HEK293 (cell line): ENCODE measurements around the gene SIGLEC6.

Experiments
- CTCF ChIA-PET: fragments of 350-600 bp; formaldehyde crosslinking; extraction: SDS; loops from one replicate; lab custom pipeline; 2021; ENCODE audit warnings: antibody characterized with exemption; lab: Yijun Ruan, JAX
- POLR2A ChIA-PET: fragments of 300-600 bp; formaldehyde crosslinking; extraction: SDS; loops from one replicate; lab custom pipeline; 2020; ENCODE audit warnings: antibody characterized with exemption, inconsistent platforms; lab: Yijun Ruan, JAX
- H3K27ac ChIP-seq: fragments of 200-500 bp; sonication (Bioruptor generic); 2 replicates; pipeline ENCODE4 v1.5.1; 2014; ENCODE audit warnings: low read depth, low read length, control low read depth, inconsistent platforms; ENCODE audit errors: extremely low read depth
- H3K36me3 ChIP-seq, 2 experiments: fragments of 200-500 bp in 1 of 2; sonication (Bioruptor generic) in 1 of 2; 1 replicate in 1 of 2; 2 replicates in 1 of 2; pipeline ENCODE4 v1.5.1; 2014 to 2017; ENCODE audit warnings: inconsistent platforms in 2 of 2, low read length in 2 of 2; ENCODE audit not compliant: control insufficient read depth in 2 of 2, insufficient read depth in 1 of 2
- H3K4me1 ChIP-seq: fragments of 200-500 bp; sonication (Bioruptor generic); 2 replicates; pipeline ENCODE4 v1.5.1; 2014; ENCODE audit warnings: mild to moderate bottlenecking, low read length, inconsistent platforms; ENCODE audit not compliant: control insufficient read depth, insufficient read depth
- H3K4me3 ChIP-seq: 2 replicates; pipeline ENCODE4 v1.5.1; 2011; ENCODE audit warnings: low read depth, mild to moderate bottlenecking, control low read depth, low read length, moderate library complexity
- H3K9me3 ChIP-seq: fragments of 200-500 bp; sonication (Bioruptor generic); 2 replicates; pipeline ENCODE4 v1.5.1; 2014; ENCODE audit warnings: low read depth, low read length, inconsistent platforms; ENCODE audit not compliant: control insufficient read depth, insufficient read depth
- HOXC10 ChIP-seq: sonication (generic); formaldehyde crosslinking; IDR thresholded peaks from 2 replicates; pipeline ENCODE4 v1.8.1; 2023; ENCODE audit warnings: mild to moderate bottlenecking, missing genetic modification reagents
- IKZF3 ChIP-seq: fragments of 450-650 bp; IDR thresholded peaks from 2 replicates; pipeline ENCODE4 v1.5.0; 2018; ENCODE audit warnings: missing biosample characterization, mild to moderate bottlenecking, missing genetic modification characterization, moderate library complexity
- OSR2 ChIP-seq: fragments of 450-650 bp; formaldehyde crosslinking; IDR thresholded peaks from 2 replicates; pipeline ENCODE4 v1.5.1; 2016; ENCODE audit warnings: missing biosample characterization, missing genetic modification characterization
- SP2 ChIP-seq: fragments of 450-650 bp; formaldehyde crosslinking; IDR thresholded peaks from 2 replicates; pipeline ENCODE4 v1.5.1; 2016; ENCODE audit warnings: missing biosample characterization, missing genetic modification characterization
- SP3 ChIP-seq: fragments of 450-650 bp; formaldehyde crosslinking; IDR thresholded peaks from 2 replicates; pipeline ENCODE4 v1.5.1; 2016; ENCODE audit warnings: missing biosample characterization, missing genetic modification characterization
- YY2 ChIP-seq: fragments of 450-650 bp; formaldehyde crosslinking; IDR thresholded peaks from 2 replicates; pipeline ENCODE4 v1.5.1; 2016; ENCODE audit warnings: missing biosample characterization, missing genetic modification characterization
- ZBTB1 ChIP-seq: fragments of 450-650 bp; formaldehyde crosslinking; IDR thresholded peaks from 2 replicates; pipeline ENCODE4 v1.5.1; 2016; ENCODE audit warnings: missing biosample characterization, missing genetic modification characterization
- ZFP3 ChIP-seq: fragments of 450-650 bp; formaldehyde crosslinking; IDR thresholded peaks from 2 replicates; pipeline ENCODE4 v1.5.1; 2016; ENCODE audit warnings: low read depth, missing biosample characterization, missing genetic modification characterization
- ZNF133 ChIP-seq: fragments of 450-650 bp; formaldehyde crosslinking; IDR thresholded peaks from 2 replicates; pipeline ENCODE4 v1.5.1; 2016; ENCODE audit warnings: missing biosample characterization, missing genetic modification characterization
- ZNF155 ChIP-seq: fragments of 450-650 bp; formaldehyde crosslinking; IDR thresholded peaks from 2 replicates; pipeline ENCODE4 v1.5.1; 2016; ENCODE audit warnings: missing biosample characterization, missing genetic modification characterization
- ZNF157 ChIP-seq: fragments of 450-650 bp; formaldehyde crosslinking; IDR thresholded peaks from 2 replicates; pipeline ENCODE4 v1.5.1; 2016; ENCODE audit warnings: missing biosample characterization, missing genetic modification characterization
- ZNF280D ChIP-seq: fragments of 450-650 bp; formaldehyde crosslinking; IDR thresholded peaks from 2 replicates; pipeline ENCODE4 v1.5.1; 2016; ENCODE audit warnings: missing biosample characterization, missing genetic modification characterization
- ZNF311 ChIP-seq: fragments of 450-650 bp; formaldehyde crosslinking; IDR thresholded peaks from 2 replicates; pipeline ENCODE4 v1.5.1; 2017; ENCODE audit warnings: missing biosample characterization, missing genetic modification characterization, borderline replicate concordance
- ZNF335 ChIP-seq: fragments of 450-650 bp; formaldehyde crosslinking; conservative IDR thresholded peaks from 2 replicates; pipeline ENCODE4 v1.5.1; 2016; ENCODE audit warnings: missing biosample characterization, missing genetic modification characterization
- ZNF37A ChIP-seq: fragments of 450-650 bp; IDR thresholded peaks from 2 replicates; pipeline ENCODE4 v1.5.1; 2018; ENCODE audit warnings: missing biosample characterization, missing genetic modification characterization
- ZNF530 ChIP-seq: fragments of 450-650 bp; formaldehyde crosslinking; IDR thresholded peaks from 2 replicates; pipeline ENCODE4 v1.5.1; 2016; ENCODE audit warnings: low read depth, missing biosample characterization, missing genetic modification characterization
- ZNF623 ChIP-seq: fragments of 450-650 bp; formaldehyde crosslinking; IDR thresholded peaks from 2 replicates; pipeline ENCODE4 v1.5.1; 2016; ENCODE audit warnings: missing biosample characterization, missing genetic modification characterization
- ZNF677 ChIP-seq: fragments of 450-650 bp; IDR thresholded peaks from 2 replicates; pipeline ENCODE4 v1.5.0; 2018; ENCODE audit warnings: missing biosample characterization, mild to moderate bottlenecking, missing genetic modification characterization, moderate library complexity
- ZNF692 ChIP-seq: fragments of 450-650 bp; formaldehyde crosslinking; IDR thresholded peaks from 2 replicates; pipeline ENCODE4 v1.5.1; 2016; ENCODE audit warnings: missing biosample characterization, missing genetic modification characterization
- ZNF707 ChIP-seq: fragments of 450-650 bp; formaldehyde crosslinking; IDR thresholded peaks from 2 replicates; pipeline ENCODE4 v1.5.1; 2016; ENCODE audit warnings: missing biosample characterization, missing genetic modification characterization
- ZNF747 ChIP-seq: fragments of 450-650 bp; formaldehyde crosslinking; IDR thresholded peaks from 2 replicates; pipeline ENCODE4 v1.5.1; 2016; ENCODE audit warnings: missing biosample characterization, missing genetic modification characterization
- ZNF76 ChIP-seq: fragments of 450-650 bp; formaldehyde crosslinking; IDR thresholded peaks from 2 replicates; pipeline ENCODE4; 2016; ENCODE audit warnings: low read depth, missing biosample characterization, missing genetic modification characterization, borderline replicate concordance
- ZNF785 ChIP-seq: fragments of 450-650 bp; formaldehyde crosslinking; IDR thresholded peaks from 2 replicates; pipeline ENCODE4 v1.5.1; 2016; ENCODE audit warnings: missing biosample characterization, missing genetic modification characterization
- ZSCAN18 ChIP-seq: fragments of 450-650 bp; formaldehyde crosslinking; IDR thresholded peaks from 2 replicates; pipeline ENCODE4 v1.5.1; 2016; ENCODE audit warnings: missing biosample characterization, missing genetic modification characterization

SIGLEC6 gene

GRCh38 chr19:51539821-51540366 lies 8.4 kb upstream of the SIGLEC6 start:
- Histone ChIP-seq H3K4me3 (no peak overlapping the region), H3K27ac (no peak overlapping the region), H3K9me3 (no peaks in the 10 kb centered on the region), H3K36me3 (no peaks in the 10 kb centered on the region), H3K4me1 (no peaks in the 10 kb centered on the region)
- TF ChIP-seq ZNF280D (tag by site-specific recombination) (no peak), ZNF677 (tag by site-specific recombination) (no peak), ZNF335 (tag by site-specific recombination) (no peak), ZNF76 (tag by site-specific recombination) (no peak), ZNF155 (tag by site-specific recombination) (no peak), ZNF157 (tag by site-specific recombination) (no peak), ZNF623 (tag by site-specific recombination) (no peak), ZNF785 (tag by site-specific recombination) (no peak), ZNF133 (tag by site-specific recombination) (no peak)
- ChIA-PET CTCF (interaction anchor here (1.0 to 1.7 kb wide), 3 partner anchors 68 to 121 kb away, joined by 3 to 4 read pairs (median 4); no protein-coding TSS in a partner anchor), POLR2A (no interaction called here)

- H3K27ac ChIP-seq = no peak overlapping the region
- CTCF ChIA-PET = interaction anchor here (0.6 to 1.7 kb wide), 4 partner anchors 20 to 100 kb away, joined by 3 to 8 read pairs (median 4); no protein-coding TSS in a partner anchor
- no peaks in the 10 kb centered on the region for H3K9me3 ChIP-seq
- H3K4me3 ChIP-seq = no peak overlapping the region
- no peaks in the 10 kb centered on the region for H3K4me1 ChIP-seq
- H3K36me3 ChIP-seq = no peaks in the 10 kb centered on the region
- POLR2A ChIA-PET = no interaction called here
- no peak for TF ChIP-seq ZFP3 (tag by site-specific recombination)
- TF ChIP-seq YY2 (tag by site-specific recombination) = no peak
- TF ChIP-seq SP2 (tag by site-specific recombination) = no peak
- no peak for TF ChIP-seq ZNF747 (tag by site-specific recombination)
- TF ChIP-seq OSR2 (tag by site-specific recombination) = no peak
- TF ChIP-seq ZSCAN18 (tag by site-specific recombination) = no peak
- TF ChIP-seq ZNF707 (tag by site-specific recombination) = no peak
- TF ChIP-seq SP3 (tag by site-specific recombination) = no peak
- TF ChIP-seq HOXC10 (CRISPR knock-in tag) = no peak
These were observed 4.1 kb upstream of the SIGLEC6 start for GRCh38 chr19:51535535-51535934.

- no peaks in the 10 kb centered on the region for H3K36me3 ChIP-seq
- no peak overlapping the region for H3K27ac ChIP-seq
- no peak overlapping the region for H3K4me3 ChIP-seq
- no peaks in the 10 kb centered on the region for H3K9me3 ChIP-seq
- H3K4me1 ChIP-seq = no peaks in the 10 kb centered on the region
- ChIA-PET CTCF (interaction anchor here (1.5 kb wide), 1 partner anchor 15 kb away, joined by 4 read pairs; no protein-coding TSS in a partner anchor), POLR2A (no interaction called here)
- TF ChIP-seq ZBTB1 (tag by site-specific recombination) (no peak), ZNF311 (tag by site-specific recombination) (no peak), IKZF3 (tag by site-specific recombination) (no peak), ZNF692 (no peak), ZNF530 (tag by site-specific recombination) (no peak), ZNF37A (tag by site-specific recombination) (no peak)
These were observed 854 bp downstream of the SIGLEC6 start for GRCh38 chr19:51530616-51531015.
